Measurements from ENCODE around the gene MAST2.

Gene MAST2

DNA sequence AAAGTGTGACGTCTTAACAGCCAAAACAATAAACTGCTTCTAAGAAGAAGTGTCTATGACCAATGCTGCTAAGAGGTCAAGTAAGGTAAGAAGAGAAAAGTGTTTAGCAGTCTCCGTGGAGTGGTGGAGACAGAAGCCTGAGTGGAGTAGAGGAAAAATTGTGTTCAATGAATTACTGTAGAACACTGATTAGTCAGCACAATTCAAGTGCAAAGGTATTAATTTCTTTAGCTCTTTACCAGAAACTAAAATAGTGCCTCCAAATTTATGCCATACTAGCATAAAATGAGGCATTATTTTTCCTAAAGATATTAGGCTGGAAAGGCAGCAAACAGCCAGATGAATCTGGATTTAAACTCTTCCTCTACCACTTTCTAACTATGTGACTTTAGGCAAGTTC lies 272.9 kb downstream of the MAST2 start:
- no peak for DNase-seq

DNA sequence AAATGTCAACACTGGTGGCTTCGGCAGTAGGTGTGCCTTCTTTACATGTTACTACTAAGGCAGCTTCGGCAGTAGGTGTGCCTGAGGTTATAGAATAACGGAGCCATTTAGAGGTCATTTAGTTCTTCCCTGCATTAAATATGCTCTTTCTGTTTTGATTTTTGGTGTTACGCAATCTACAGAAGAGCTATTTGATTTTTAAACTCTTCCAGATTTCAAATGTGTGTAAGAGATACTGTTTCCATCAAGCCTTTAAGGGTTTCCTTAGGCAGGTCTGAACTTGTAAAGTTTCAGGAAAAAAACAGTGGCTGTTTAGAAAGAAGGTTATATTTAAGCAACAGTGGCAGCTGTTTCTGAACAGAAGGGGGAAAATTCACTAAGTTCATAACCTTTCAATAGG lies 274.2 kb downstream of the MAST2 start:
- no peak for DNase-seq

DNA sequence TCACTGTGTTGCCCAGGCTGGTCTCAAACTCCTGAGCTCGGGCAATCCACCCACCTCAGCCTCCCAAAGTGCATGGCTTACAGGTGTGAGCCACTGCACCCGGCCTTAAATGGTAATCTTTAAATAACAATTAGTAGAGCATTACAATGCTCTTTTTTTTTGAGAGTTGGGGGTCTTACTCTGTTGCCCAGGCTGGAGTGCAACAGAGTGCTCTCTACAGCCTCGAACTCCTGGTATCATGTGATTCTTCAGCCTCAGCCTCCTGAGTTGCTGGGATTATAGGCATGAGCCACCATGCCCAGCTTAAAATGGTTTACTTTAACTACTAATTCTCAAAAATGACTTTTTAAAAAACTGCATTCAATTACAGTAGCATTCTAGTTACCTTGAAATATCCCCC lies 276.8 kb downstream of the MAST2 start:
- no peak for DNase-seq

GRCh38 chr1:46081206-46081605 lies 277.8 kb downstream of the MAST2 start:
- DNase-seq = no peak

DNA sequence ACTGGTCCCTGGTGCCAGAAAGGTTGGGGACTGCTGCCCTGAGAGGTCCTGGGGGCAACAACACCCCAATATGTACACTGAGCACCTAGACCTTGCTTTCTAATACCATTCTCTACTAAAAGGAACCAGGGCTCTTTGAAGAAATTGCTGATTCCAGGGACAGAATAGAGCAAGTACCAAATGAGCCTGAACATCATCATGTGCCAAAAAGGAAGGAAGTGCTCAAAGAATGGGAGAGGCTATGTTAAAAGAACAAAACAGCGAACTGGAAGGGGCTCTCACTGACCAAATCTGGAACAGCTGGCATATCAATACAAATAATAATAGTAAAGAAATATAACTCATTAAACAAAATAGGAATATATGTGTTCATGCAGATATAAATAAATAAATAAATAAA lies 278.2 kb downstream of the MAST2 start:
- DNase-seq = no peak

- no peak for DNase-seq
These were observed 280.2 kb downstream of the MAST2 start for GRCh38 chr1:46083579-46083978.

DNA sequence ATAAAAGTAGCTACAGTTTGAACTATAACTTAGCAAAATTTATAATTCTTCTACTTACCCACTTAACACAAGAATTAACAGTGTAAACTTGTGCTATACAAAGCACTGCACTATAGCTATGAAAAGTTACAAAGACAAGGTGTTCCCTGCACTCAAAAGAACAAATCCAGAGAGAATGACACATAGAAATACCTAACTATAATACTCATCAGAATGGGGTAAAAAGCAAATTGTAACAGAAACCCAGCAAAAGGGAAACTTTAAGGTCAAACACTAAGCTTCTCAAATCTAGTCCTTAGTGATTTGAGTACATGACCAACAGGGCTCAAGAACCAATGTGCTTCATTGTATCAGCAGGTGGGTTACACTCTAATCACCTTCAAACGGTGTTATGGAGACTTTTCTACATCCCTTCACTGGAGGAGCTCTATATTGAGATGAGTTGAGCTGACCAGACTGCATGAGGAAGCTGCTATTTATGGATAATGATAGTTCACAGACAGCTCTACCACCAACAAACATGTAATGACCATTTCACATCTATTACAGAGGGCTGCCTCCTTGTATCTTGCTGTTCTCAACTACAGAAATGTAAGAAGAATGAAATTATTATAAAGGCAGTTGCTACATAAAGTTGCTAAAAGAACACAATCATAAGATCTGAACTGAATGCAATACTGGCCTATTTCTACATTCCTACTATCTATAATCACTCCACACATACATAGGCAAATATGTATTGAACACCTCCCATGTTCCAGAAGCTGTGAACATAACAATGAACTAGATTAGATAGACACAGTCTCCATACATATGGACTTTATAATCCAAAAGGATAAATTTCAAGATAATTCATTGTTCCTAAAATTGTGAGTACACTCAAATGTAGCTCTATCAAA lies 281.4 kb downstream of the MAST2 start:
- DNase-seq = peak; percentile 28

Data from fibroblast of skin of right quadriceps (primary cell).